Esophagus squamous epithelium (tissue), 4 donors: ENCODE results near the gene MAP6.

Source experiments
- CTCF ChIP-seq, 6 experiments: fragments of 450-650 bp in 4 of 6; fragments of 200-600 bp in 2 of 6; sonication (generic) in 2 of 6; IDR thresholded peaks; one replicate each; pipeline ENCODE4 v1.5.1; 2016 to 2019; ENCODE audit warnings: antibody characterized with exemption in 6 of 6, mild to moderate bottlenecking in 4 of 6, moderate library complexity in 4 of 6
- POLR2A ChIP-seq, 4 donors: fragments of 450-650 bp; IDR thresholded peaks; one replicate each; pipeline ENCODE4 v1.6.1; 2017; ENCODE audit warnings: antibody characterized with exemption in 4 of 4, mild to moderate bottlenecking in 4 of 4, moderate library complexity in 3 of 4

GRCh38 chr11:75633409-75634066, 35.3 kb downstream of the MAP6 start:
- TF ChIP-seq CTCF (IDR thresholded peaks at IDR 0.05): no peak
- TF ChIP-seq POLR2A (IDR thresholded peaks at IDR 0.05): no peak
